ENCODE data around the gene TARBP1.
"Not testable (repeated sequence)": the region's sequence is repeated elsewhere in the genome, so short reads cannot be mapped to it uniquely, and the experiment has no call there.

TARBP1 gene

DNA sequence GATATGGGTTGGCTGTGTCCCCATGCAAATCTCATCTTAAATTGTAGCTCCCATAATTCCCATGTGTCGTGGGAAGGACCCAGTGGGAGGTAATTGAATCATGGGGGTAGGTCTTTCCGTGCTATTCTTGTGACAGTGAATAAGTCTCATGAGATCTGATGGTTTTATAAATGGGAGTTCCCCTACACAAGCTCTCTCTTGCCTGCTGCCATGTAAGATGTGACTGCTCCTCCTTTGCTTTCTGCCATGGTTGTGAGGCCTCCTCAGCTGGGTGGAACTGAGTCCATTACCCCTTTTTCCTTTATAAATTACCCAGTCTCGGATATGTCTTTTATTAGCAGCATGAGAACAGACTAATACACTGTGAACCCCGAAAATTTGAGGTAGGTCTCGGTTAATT lies 25.3 kb upstream of the TARBP1 start:
- DNase-seq: not testable (repeated sequence)

- DNase-seq: no peak
These were observed 24.4 kb upstream of the TARBP1 start for GRCh38 chr1:234503193-234504050.

GRCh38 chr1:234502785-234503184 lies 23.8 kb upstream of the TARBP1 start:
- DNase-seq: no peak

DNA sequence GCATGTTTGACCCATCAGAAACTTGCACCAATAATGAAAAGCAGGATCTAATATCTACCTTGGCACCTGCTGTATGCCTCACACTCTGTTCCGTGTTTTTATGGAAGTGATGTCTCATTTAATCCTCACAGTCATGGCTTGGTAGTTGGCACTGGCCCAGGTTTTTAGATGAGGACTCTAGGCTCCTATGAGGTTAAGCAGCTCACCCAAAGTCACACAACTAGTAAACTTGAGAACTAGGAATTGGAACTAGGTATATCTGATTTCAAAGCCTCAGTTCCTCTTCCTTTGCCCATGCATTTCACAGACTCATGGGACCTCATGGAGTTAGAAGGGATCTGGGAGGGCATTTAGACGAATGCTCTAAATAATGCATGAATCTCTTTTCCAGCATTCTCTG lies 21.3 kb upstream of the TARBP1 start:
- no peak for DNase-seq

DNA sequence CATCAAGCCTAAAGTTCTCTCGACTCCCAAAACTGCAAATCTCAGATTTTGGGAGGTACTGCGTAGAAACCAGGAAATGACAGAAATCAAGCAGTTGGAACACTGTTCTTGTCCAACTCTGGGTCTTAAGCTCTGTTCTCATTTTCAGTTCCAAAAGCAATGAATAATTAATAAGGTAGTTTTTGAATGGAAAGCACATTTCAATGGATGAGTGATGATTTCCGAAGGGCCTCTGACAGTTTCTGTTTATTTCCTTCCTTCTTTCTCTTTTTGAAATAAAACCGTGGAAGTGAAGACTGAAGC lies 20.9 kb upstream of the TARBP1 start:
- no peak for DNase-seq

GRCh38 chr1:234499119-234499942 lies 20.4 kb upstream of the TARBP1 start:
- peak; percentile 88 for DNase-seq

DNA sequence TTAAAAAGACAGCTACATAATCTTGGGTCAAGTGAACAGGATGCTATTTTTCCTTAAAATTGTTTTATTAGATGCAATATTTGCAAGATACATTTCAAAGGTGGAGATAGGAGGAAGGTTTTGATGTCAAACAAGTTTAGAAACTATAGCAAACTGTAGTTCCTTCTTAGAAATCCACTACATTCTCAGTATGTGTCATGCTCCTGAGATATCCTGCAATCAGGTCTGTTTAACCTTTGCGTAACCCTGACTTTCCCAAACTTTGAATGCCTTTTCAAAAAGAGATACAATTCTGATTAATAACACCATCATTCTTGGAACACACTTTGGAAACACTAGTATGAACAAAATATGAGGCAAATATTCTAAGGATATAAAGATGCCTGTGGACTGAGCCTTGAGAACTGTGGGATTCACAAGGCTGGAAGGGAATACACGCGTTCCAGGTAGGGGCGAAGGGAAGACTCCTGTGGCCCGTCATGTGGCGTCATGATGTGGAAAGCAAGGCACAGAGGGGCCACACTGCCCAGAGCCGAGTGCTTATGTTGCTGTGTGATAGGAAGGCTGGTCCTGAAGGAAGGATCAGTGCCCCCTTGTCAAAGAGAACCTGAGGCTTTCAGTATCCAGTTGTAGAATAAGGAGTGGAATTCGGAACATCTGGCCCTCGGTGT lies 19.6 kb upstream of the TARBP1 start:
- DNase-seq: no peak

DNA sequence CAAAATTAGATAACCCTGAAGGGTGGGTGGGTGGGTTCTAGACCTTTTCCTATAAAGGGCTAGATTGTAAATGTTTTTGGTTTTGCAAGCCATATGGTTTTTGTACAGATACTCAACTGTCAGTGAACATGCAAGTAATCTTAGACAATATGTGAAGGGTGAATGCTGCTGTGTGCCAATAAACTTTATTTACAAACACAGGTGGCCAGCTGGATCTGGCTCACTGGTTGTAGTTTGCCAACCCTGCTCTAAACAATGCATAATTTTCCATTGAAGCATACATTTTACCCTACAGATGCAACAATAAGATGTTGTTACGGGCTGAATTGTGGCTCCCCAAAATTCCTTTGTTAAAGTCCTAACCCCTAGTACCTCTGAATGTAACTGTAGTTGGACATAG lies 18.6 kb upstream of the TARBP1 start:
- no peak for DNase-seq

DNA sequence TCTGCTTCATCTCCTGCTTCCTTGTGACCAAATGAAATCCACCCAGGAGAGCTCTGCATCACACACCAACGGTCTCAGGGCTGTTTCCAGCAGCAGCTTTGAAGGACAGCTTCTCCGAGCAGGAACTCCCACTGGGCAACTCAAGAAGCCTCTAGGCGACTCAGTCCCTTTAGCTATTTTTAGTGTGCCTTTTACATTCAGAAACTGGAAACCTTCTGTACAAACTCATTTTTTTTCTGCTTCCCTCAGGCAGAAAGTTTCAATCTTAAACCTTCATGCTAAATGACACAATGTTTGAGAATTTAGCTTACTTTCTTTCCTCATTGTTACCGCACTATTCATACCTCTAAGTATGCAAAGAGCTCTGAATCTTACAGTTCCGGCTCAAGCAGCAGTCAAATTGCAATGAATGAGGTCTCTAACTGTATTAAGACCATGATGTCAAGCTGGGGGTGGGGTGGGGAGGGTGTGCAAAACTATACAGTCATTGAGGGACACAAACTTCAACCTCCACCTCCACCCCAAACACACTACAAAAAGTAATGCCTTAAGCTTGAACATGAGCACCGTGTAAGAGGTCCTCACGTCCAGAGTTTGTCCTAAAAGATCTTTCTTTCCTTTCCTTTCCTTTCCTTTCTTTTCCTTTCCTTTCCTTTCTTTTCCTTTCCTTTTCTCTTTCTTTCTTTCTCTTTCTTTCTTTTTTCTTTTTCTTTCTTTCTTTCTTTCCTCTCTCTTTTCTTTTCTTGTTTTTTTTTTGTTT lies 16.4 kb upstream of the TARBP1 start:
- no peak for DNase-seq

GRCh38 chr1:234494049-234494448 lies 15.1 kb upstream of the TARBP1 start:
- no peak for DNase-seq

- DNase-seq: no peak
These were observed 12.0 kb upstream of the TARBP1 start for GRCh38 chr1:234490793-234491479.

- no peak for DNase-seq
These were observed 10.7 kb upstream of the TARBP1 start for GRCh38 chr1:234489698-234490077.

- no peak for DNase-seq
These were observed 10.2 kb upstream of the TARBP1 start for GRCh38 chr1:234489007-234489697.

DNA sequence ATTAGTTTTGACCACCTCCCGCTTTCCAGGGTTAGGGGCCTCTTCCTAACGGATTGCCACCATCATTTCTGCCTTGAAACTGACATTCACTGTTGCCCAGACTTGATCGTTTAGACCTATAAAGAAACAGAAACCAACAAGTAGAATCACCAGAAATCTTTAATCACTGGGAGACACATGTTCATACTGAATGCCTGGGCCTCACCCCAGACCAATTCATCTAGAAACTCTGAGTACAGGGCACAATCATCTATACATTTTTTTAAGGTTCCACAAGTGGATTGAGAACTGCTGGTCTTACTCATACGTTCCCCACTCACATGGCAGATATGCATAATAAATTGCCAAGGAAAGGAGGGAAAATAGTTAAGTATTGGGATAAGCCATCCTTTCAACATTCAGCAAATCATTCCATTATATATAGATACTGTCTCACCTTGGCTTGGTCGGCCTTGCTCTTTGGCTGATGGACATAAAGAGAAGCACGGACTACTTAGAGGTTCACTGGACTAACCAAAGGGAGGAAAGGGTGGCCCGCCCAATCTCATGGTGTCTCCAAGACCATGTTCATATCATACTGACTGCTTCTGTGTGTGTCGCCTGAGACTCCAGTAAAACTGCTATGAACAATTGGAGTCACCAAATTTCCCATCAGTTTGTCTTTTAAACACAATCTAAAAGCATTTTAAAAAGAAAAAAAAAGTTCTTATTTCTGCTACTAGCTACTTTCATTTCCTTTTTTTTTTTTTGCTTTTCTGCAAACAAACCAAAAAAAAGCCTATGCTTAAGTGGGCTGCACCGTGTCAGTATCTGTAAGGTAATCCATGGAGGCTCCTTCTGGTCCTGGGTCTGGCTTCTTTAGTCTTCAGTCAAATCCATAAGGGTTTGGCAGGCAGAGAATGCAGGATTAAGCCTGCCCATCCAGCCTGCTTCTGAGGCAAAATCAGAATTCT lies 9.4 kb upstream of the TARBP1 start:
- DNase-seq: no peak

GRCh38 chr1:234486858-234487840 lies 8.2 kb upstream of the TARBP1 start:
- DNase-seq: peak; percentile 24

DNA sequence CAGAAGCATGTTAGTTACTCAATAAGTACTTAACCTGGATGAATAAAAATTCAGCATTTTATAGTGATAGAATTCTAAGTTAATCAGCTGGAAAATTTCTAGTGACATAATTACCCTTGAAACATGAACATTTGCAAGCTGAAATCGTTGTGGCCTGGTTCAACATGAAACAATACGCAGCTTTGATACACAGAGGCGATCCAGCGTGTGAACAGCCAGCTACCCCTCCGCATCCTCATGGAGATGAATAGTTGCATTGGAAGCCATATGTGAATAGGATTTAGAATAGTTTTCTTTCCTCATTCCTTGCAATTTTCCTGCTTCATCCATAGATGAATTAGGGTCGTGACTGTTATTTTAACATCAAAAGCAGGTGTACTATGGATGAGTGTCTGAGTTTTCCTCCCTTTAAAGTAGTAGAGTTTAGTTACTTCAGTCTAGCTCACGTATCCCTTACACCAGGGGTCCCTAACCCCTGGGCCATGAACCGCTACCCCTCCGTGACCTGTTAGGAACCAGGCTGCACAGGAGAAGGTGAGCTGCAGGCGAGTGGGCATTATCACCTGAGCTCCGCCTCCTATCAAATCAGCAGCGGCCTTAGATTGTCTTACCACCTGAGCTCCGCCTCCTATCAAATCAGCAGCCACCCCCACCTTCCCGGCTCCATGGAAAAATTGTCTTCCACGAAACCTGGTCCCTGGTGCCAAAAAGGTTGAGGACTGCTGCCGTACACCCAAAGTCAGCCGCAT lies 6.2 kb upstream of the TARBP1 start:
- DNase-seq: no peak

- DNase-seq: no peak
These were observed 5.2 kb upstream of the TARBP1 start for GRCh38 chr1:234484218-234484617.

DNA sequence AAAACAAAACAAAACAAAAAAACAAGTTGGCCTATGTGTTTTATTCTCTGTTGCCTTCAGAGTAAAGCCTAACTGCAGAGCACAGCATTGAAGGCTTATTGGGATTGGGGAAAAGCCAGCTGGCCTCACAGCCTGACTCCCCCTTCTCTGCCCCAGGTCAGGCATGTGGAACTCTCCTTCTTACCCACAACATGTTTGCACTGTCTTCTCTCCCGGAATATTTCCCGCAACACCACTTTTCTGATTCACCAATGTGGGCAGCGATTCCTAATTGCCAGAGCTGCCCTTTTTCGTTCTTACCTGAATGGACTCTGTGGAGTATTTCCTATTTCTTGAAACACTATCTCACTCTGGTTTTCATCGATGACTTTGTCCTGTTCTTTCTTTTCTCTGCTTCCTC lies 2.8 kb upstream of the TARBP1 start:
- DNase-seq: no peak
